H9 (cell line): ENCODE data around the gene CDH5. TPM values are rescaled to one million over a fixed set of nuclear protein-coding genes. Genes with fewer than 3 reads are reported as not detected.

Source experiments
- DNase-seq: peaks from one replicate; pipeline ENCODE4 v3.0.0-alpha.2; 2017
- H2AFZ ChIP-seq: one replicate; pipeline ENCODE4 v1.6.1; 2013; ENCODE audit warnings: mild to moderate bottlenecking, low read length, control low read depth, moderate library complexity
- H2AK5ac ChIP-seq: 2 replicates; pipeline ENCODE4 v1.6.1; 2013; ENCODE audit warnings: low read length, control low read depth, mixed read lengths; ENCODE audit not compliant: insufficient read length
- H2BK120ac ChIP-seq: one replicate; pipeline ENCODE4 v1.6.1; 2013; ENCODE audit warnings: low read depth, mild to moderate bottlenecking, low read length, control low read depth, inconsistent platforms; ENCODE audit not compliant: poor library complexity, severe bottlenecking
- H2BK12ac ChIP-seq: 2 replicates; pipeline ENCODE4 v1.6.1; 2013; ENCODE audit warnings: low read length, control low read depth, mixed read lengths, low read depth; ENCODE audit not compliant: insufficient read length
- H2BK15ac ChIP-seq: 2 replicates; pipeline ENCODE4 v1.6.1; 2013; ENCODE audit warnings: low read depth, low read length, control low read depth
- H2BK20ac ChIP-seq: one replicate; pipeline ENCODE4 v1.6.1; 2013; ENCODE audit warnings: low read depth, mild to moderate bottlenecking, low read length, control low read depth, inconsistent platforms; ENCODE audit not compliant: poor library complexity, severe bottlenecking
- H2BK5ac ChIP-seq: 2 replicates; pipeline ENCODE4 v1.6.1; 2013; ENCODE audit warnings: low read length, control low read depth, mixed read lengths; ENCODE audit not compliant: insufficient read length
- H3K14ac ChIP-seq: 2 replicates; pipeline ENCODE4 v1.6.1; 2013; ENCODE audit warnings: low read length, control low read depth; ENCODE audit not compliant: insufficient read depth
- H3K18ac ChIP-seq: 2 replicates; pipeline ENCODE4 v1.6.1; 2013; ENCODE audit warnings: low read depth, mild to moderate bottlenecking, mixed read lengths, low read length, control low read depth; ENCODE audit not compliant: insufficient read length
- H3K23ac ChIP-seq: 2 replicates; pipeline ENCODE4 v1.6.1; 2013; ENCODE audit warnings: low read length, control low read depth, mixed read lengths, low read depth; ENCODE audit not compliant: insufficient read length
- H3K23me2 ChIP-seq: 2 replicates; pipeline ENCODE4 v1.6.1; 2013; ENCODE audit warnings: low read depth, mild to moderate bottlenecking, mixed read lengths, low read length, control low read depth; ENCODE audit not compliant: insufficient read length, poor library complexity, severe bottlenecking
- H3K27ac ChIP-seq: 2 replicates; pipeline ENCODE4 v1.5.1; 2013; ENCODE audit warnings: low read length, control low read depth, mixed read lengths, low read depth; ENCODE audit not compliant: insufficient read length
- H3K27me3 ChIP-seq: 2 replicates; pipeline ENCODE4 v1.6.1; 2013; ENCODE audit warnings: low read length, control low read depth, inconsistent platforms; ENCODE audit not compliant: insufficient read depth
- H3K4ac ChIP-seq: 2 replicates; pipeline ENCODE4 v1.6.1; 2013; ENCODE audit warnings: low read depth, mild to moderate bottlenecking, control low read depth, inconsistent platforms, low read length, moderate library complexity
- H3K4me1 ChIP-seq: 2 replicates; pipeline ENCODE4 v1.6.1; 2013; ENCODE audit warnings: low read length, control low read depth, inconsistent platforms; ENCODE audit not compliant: insufficient read depth
- H3K4me2 ChIP-seq: 2 replicates; pipeline ENCODE4 v1.6.1; 2013; ENCODE audit warnings: low read length, control low read depth, mixed read lengths; ENCODE audit not compliant: insufficient read length, insufficient read depth
- H3K56ac ChIP-seq: 2 replicates; pipeline ENCODE4 v1.6.1; 2013; ENCODE audit warnings: low read depth, mild to moderate bottlenecking, mixed read lengths, low read length, control low read depth; ENCODE audit not compliant: insufficient read length
- H3K79me1 ChIP-seq: 2 replicates; pipeline ENCODE4 v1.6.1; 2013; ENCODE audit warnings: low read depth, mild to moderate bottlenecking, moderate library complexity, low read length, control low read depth, inconsistent platforms; ENCODE audit not compliant: insufficient read depth, poor library complexity, severe bottlenecking
- H3K79me2 ChIP-seq: 2 replicates; pipeline ENCODE4 v1.6.1; 2013; ENCODE audit warnings: low read length, control low read depth, inconsistent platforms; ENCODE audit not compliant: insufficient read depth
- H3K9ac ChIP-seq: 2 replicates; pipeline ENCODE4 v1.6.1; 2013; ENCODE audit warnings: low read length, control low read depth, mixed read lengths; ENCODE audit not compliant: insufficient read length; ENCODE audit errors: extremely low read depth
- H3K9me3 ChIP-seq: one replicate; pipeline ENCODE4 v1.6.1; 2013; ENCODE audit warnings: low read depth, low read length, inconsistent platforms; ENCODE audit not compliant: control insufficient read depth
- H3T11ph ChIP-seq: one replicate; pipeline ENCODE4 v1.6.1; 2013; ENCODE audit warnings: mild to moderate bottlenecking, low read length, control low read depth, inconsistent platforms
- H4K20me1 ChIP-seq: one replicate; pipeline ENCODE4 v1.6.1; 2013; ENCODE audit not compliant: control insufficient read depth, insufficient read length, insufficient read depth
- H4K5ac ChIP-seq: 2 replicates; pipeline ENCODE4 v1.6.1; 2013; ENCODE audit warnings: low read depth, mild to moderate bottlenecking, mixed read lengths, low read length, control low read depth; ENCODE audit not compliant: insufficient read length
- H4K8ac ChIP-seq: replicated peaks from 2 replicates; pipeline ENCODE4 v1.6.1; 2013; ENCODE audit warnings: low read length, control low read depth, mixed read lengths, low read depth; ENCODE audit not compliant: insufficient read length
- H4K91ac ChIP-seq: 2 replicates; pipeline ENCODE4 v1.6.1; 2013; ENCODE audit warnings: low read depth, mild to moderate bottlenecking, moderate library complexity, mixed read lengths, low read length, control low read depth; ENCODE audit not compliant: insufficient read length
- H3K27ac Mint-ChIP-seq, 3 experiments: 2 replicates in 2 of 3; 3 replicates in 1 of 3; pipeline ENCODE4 v1.8.0; 2020 to 2021; ENCODE audit warnings: mixed read lengths in 3 of 3, mild to moderate bottlenecking in 1 of 3, moderate library complexity in 1 of 3
- H3K27me3 Mint-ChIP-seq: 2 replicates; pipeline ENCODE4 v1.8.0; 2021; ENCODE audit warnings: low read depth, mild to moderate bottlenecking, moderate library complexity, mixed read lengths
- H3K36me3 Mint-ChIP-seq, 3 experiments: 2 replicates in 2 of 3; 3 replicates in 1 of 3; pipeline ENCODE4 v1.8.0; 2020 to 2021; ENCODE audit warnings: low read depth in 3 of 3, mixed read lengths in 3 of 3; ENCODE audit not compliant: insufficient read depth in 1 of 3
- H3K4me1 Mint-ChIP-seq, 2 experiments: 2 replicates each; pipeline ENCODE4 v1.8.0; 2020; ENCODE audit warnings: mixed read lengths in 2 of 2
- H3K4me3 Mint-ChIP-seq, 2 experiments: 2 replicates in 1 of 2; 3 replicates in 1 of 2; pipeline ENCODE4 v1.8.0; 2020 to 2021; ENCODE audit warnings: mild to moderate bottlenecking in 2 of 2, mixed read lengths in 2 of 2, moderate library complexity in 1 of 2
- H3K9me3 Mint-ChIP-seq, 2 experiments: 2 replicates in 1 of 2; 3 replicates in 1 of 2; pipeline ENCODE4 v1.8.0; 2020; ENCODE audit warnings: mild to moderate bottlenecking in 2 of 2, mixed read lengths in 2 of 2, moderate library complexity in 1 of 2
- WGBS: extraction: QIAGEN DNeasy Blood & Tissue Kit; methylation state at CpG from one replicate; pipeline ENCODE4 v1.1.7; 2013; ENCODE audit warnings: missing lambda C conversion rate, low lambda C conversion rate, mixed read lengths; ENCODE audit not compliant: insufficient read length; ENCODE audit errors: extremely low coverage; 5-methylcytosine and 5-hydroxymethylcytosine counted together
- total RNA-seq: library from RNA; stranded (reverse); gene quantifications from 2 replicates; pipeline ENCODE4 v1.2.1, GENCODE V29; 2021
- TF ChIP-seq, protein P1 (sequence below): fragments of 200-600 bp; sonication (generic); conservative IDR thresholded peaks from 3 replicates; pipeline ENCODE4 v1.8.0; 2021; ENCODE audit warnings: antibody characterized with exemption, mild to moderate bottlenecking

CDH5 gene
- total RNA-seq, 1 experiment from 2014 or later, result 0.20 TPM

DNA sequence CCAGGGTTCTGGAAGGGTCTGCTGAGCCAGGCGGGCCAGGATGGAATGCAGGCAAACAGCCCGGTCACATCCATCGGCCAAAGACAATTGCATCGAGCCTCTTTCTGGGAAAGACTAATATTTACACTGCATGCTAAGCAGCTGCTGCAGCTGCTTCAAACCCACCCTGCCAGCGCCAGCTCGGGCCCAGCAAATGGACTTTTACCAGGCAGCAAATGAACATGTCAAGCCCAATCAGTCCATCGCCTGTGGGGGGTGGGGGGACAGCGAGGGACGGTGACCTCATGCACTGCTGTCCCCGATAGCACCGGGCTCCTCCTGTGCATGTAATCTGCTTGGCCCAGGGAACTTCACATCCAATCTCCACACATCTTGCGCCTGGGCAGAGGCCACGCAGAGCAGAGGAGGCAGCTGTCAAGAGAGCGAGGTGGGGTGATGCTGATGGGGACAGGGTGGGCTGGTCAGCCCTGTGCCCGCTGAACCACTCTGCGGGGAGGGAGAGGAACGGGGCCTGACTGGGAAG, 39.4 kb upstream of the CDH5 start:
- Histone ChIP-seq H3T11ph (no peak overlapping the region), H3K56ac (no peak overlapping the region), H3K4ac (no peak overlapping the region), H3K14ac (peak overlapping the region; percentile 55; the same call in 1 of the 2 replicates), H2BK15ac (no peak overlapping the region), H4K5ac (no peak overlapping the region), H2BK20ac (no peak overlapping the region), H4K8ac (no peak overlapping the region), H3K4me1 (no peaks in the 10 kb centered on the region), H3K79me1 (no peaks in the 10 kb centered on the region), H3K4me2 (no peak overlapping the region), H3K18ac (no peak overlapping the region), H2AK5ac (no peak overlapping the region), H3K79me2 (no peaks in the 10 kb centered on the region), H3K9me3 (no peaks in the 10 kb centered on the region), H2BK12ac (no peak overlapping the region), H2BK5ac (no peak overlapping the region), H4K20me1 (no peaks in the 10 kb centered on the region), H3K27me3 (no peaks in the 10 kb centered on the region), H2AFZ (no peak overlapping the region), H4K91ac (no peak overlapping the region), H3K23me2 (no peaks in the 10 kb centered on the region), H3K9ac (no peak overlapping the region), H3K27ac (no peak overlapping the region), H2BK120ac (no peak overlapping the region), H3K23ac (no peak overlapping the region)
- Mint-ChIP-seq H3K4me3 (no peak overlapping the region), H3K9me3 (peaks cover 2 to 3% of the 10 kb centered on the region in 2 experiments; a peak in 2 of 5 replicates), H3K36me3 (peaks cover 0 to 4% (median 0%) of the 10 kb centered on the region in 3 experiments; a peak in 1 of 7 replicates), H3K4me1 (peaks cover 12 to 23% of the 10 kb centered on the region in 2 experiments), H3K27ac (no peak overlapping the region; a peak in 1 of 7 replicates), H3K27me3 (peaks cover 10% of the 10 kb centered on the region)
- TF ChIP-seq, protein P1, sequence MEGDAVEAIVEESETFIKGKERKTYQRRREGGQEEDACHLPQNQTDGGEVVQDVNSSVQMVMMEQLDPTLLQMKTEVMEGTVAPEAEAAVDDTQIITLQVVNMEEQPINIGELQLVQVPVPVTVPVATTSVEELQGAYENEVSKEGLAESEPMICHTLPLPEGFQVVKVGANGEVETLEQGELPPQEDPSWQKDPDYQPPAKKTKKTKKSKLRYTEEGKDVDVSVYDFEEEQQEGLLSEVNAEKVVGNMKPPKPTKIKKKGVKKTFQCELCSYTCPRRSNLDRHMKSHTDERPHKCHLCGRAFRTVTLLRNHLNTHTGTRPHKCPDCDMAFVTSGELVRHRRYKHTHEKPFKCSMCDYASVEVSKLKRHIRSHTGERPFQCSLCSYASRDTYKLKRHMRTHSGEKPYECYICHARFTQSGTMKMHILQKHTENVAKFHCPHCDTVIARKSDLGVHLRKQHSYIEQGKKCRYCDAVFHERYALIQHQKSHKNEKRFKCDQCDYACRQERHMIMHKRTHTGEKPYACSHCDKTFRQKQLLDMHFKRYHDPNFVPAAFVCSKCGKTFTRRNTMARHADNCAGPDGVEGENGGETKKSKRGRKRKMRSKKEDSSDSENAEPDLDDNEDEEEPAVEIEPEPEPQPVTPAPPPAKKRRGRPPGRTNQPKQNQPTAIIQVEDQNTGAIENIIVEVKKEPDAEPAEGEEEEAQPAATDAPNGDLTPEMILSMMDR, result no peak
- DNase-seq, result no peak
- no CpG with 5 or more reads among the region's 17 CpGs for WGBS
